SK-N-SH (cell line): ENCODE data around the gene ANKH.

Experiments used
- EP300 ChIP-seq, 2 experiments: IDR thresholded peaks; 2 replicates each; pipeline versions ENCODE4 v1.4.0 to v1.6.1; 2012; ENCODE audit warnings: borderline replicate concordance in 1 of 2, low read depth in 1 of 2, low read length in 1 of 2
- FOSL2 ChIP-seq: IDR thresholded peaks from 2 replicates; pipeline ENCODE4 v1.4.0; 2012; ENCODE audit warnings: low read depth, mild to moderate bottlenecking, moderate library complexity, borderline replicate concordance
- FOXJ3 ChIP-seq: sonication (generic); formaldehyde crosslinking; IDR thresholded peaks from 2 replicates; pipeline ENCODE4 v1.5.1; 2020; ENCODE audit warnings: mild to moderate bottlenecking, missing genetic modification reagents
- GABPA ChIP-seq: IDR thresholded peaks from 2 replicates; pipeline ENCODE4 v1.4.0; 2012; ENCODE audit warnings: low read depth, mild to moderate bottlenecking
- JUND ChIP-seq: IDR thresholded peaks from 2 replicates; pipeline ENCODE4 v1.4.0; 2012
- POLR2AphosphoS5 ChIP-seq: IDR thresholded peaks from 2 replicates; pipeline ENCODE4 v1.6.1; 2012; ENCODE audit warnings: low read depth, low read length
- SIN3A ChIP-seq: IDR thresholded peaks from 2 replicates; pipeline ENCODE4 v1.6.1; 2012; ENCODE audit warnings: low read depth, mild to moderate bottlenecking, low read length, moderate library complexity, borderline replicate concordance
- TAF1 ChIP-seq: IDR thresholded peaks from 2 replicates; pipeline ENCODE4 v1.6.1; 2012; ENCODE audit warnings: low read depth, mild to moderate bottlenecking, low read length, moderate library complexity, borderline replicate concordance
- TF ChIP-seq, protein P1 (sequence below): fragments of 200-600 bp; sonication (generic); IDR thresholded peaks from 2 replicates; pipeline ENCODE4 v1.6.1; 2017; ENCODE audit warnings: antibody characterized with exemption, mild to moderate bottlenecking, moderate library complexity
- TF ChIP-seq, protein P2 (sequence below): IDR thresholded peaks from 2 replicates; pipeline ENCODE4; 2012

DNA sequence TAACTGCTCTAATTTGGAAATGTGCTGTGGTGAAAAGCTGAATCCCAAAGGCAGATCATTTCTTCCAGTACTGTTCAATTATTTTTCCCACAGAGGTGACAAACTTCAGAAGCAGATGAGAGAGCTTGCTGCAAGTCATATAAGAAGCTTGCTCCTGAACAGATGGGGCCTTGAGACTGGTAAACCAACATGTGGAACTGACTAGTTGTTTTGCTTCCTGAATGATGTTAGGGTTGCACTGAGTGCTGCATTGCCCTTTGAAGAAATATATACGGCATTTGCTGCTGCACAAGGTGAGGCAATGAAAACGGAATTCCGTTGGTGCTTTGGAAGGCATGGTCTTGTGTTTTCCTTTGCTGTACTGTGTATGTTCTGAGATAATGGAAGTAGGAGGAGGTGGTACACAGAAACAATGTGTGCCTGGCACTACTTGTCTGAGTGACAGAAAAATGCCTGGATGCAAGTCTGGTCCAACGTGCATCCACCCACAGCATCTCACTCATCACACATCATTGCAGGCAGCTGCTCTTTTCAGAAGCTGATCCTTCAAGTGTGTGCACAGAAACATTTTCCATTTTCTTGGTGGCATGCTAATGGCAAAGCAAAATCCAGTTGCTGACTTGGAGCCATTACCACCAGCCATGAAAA is 76.9 kb downstream of the ANKH start:
- no peak for TF ChIP-seq JUND
- TF ChIP-seq, protein P1, sequence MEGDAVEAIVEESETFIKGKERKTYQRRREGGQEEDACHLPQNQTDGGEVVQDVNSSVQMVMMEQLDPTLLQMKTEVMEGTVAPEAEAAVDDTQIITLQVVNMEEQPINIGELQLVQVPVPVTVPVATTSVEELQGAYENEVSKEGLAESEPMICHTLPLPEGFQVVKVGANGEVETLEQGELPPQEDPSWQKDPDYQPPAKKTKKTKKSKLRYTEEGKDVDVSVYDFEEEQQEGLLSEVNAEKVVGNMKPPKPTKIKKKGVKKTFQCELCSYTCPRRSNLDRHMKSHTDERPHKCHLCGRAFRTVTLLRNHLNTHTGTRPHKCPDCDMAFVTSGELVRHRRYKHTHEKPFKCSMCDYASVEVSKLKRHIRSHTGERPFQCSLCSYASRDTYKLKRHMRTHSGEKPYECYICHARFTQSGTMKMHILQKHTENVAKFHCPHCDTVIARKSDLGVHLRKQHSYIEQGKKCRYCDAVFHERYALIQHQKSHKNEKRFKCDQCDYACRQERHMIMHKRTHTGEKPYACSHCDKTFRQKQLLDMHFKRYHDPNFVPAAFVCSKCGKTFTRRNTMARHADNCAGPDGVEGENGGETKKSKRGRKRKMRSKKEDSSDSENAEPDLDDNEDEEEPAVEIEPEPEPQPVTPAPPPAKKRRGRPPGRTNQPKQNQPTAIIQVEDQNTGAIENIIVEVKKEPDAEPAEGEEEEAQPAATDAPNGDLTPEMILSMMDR, result no peak
- TF ChIP-seq POLR2AphosphoS5, result no peak
- TF ChIP-seq EP300 (IDR thresholded peaks at IDR 0.05; ENCODE audit: borderline replicate concordance in 1 of 2, low read depth in 1 of 2, low read length in 1 of 2), result no peak
- no peak for TF ChIP-seq SIN3A
- TF ChIP-seq FOSL2, result no peak
- TF ChIP-seq, protein P2, sequence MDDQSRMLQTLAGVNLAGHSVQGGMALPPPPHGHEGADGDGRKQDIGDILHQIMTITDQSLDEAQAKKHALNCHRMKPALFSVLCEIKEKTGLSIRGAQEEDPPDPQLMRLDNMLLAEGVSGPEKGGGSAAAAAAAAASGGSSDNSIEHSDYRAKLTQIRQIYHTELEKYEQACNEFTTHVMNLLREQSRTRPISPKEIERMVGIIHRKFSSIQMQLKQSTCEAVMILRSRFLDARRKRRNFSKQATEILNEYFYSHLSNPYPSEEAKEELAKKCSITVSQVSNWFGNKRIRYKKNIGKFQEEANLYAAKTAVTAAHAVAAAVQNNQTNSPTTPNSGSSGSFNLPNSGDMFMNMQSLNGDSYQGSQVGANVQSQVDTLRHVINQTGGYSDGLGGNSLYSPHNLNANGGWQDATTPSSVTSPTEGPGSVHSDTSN, result no peak
- TF ChIP-seq TAF1, result no peak
- no peak for TF ChIP-seq FOXJ3 (CRISPR knock-in tag)
- no peak for TF ChIP-seq GABPA
